GM18951 (cell line): ENCODE measurements around the gene ZNF273.
"Not testable (repeated sequence)": the region's sequence is repeated elsewhere in the genome, so short reads cannot be mapped to it uniquely, and the experiment has no call there.

ENCODE experiments used
- POLR2A ChIP-seq: IDR thresholded peaks from 4 replicates; pipeline ENCODE4 v1.6.1; 2011; ENCODE audit warnings: mild to moderate bottlenecking; ENCODE audit not compliant: insufficient read length, insufficient read depth; ENCODE audit errors: extremely low read depth
- in situ Hi-C: fragments of 300-500 bp; cut with MboI; formaldehyde crosslinking; loops from one replicate; pipeline ENCODE4 v1.12.0; 2022; ENCODE audit warnings: low sequenced_read_pairs, mixed read lengths, inconsistent platforms; ENCODE audit not compliant: unreplicated experiment

ZNF273 gene

GRCh38 chr7:64888901-64889685 lies 14.0 kb upstream of the ZNF273 start:
- no peak for TF ChIP-seq POLR2A
- in situ Hi-C loops, result no loop called here

- in situ Hi-C loops, result no loop called here
- no peak for TF ChIP-seq POLR2A
Measured at GRCh38 chr7:64889686-64890162, 13.3 kb upstream of the ZNF273 start.

- in situ Hi-C loops, result not testable (repeated sequence)
Measured at GRCh38 chr7:64890273-64890672, 12.8 kb upstream of the ZNF273 start.

- no peak for TF ChIP-seq POLR2A
- in situ Hi-C loops, result no loop called here
Measured at GRCh38 chr7:64890761-64891362, 12.2 kb upstream of the ZNF273 start.

GRCh38 chr7:64891363-64892081 lies 11.6 kb upstream of the ZNF273 start:
- in situ Hi-C loops, result not testable (repeated sequence)

- TF ChIP-seq POLR2A, result no peak
- in situ Hi-C loops, result no loop called here
Measured at GRCh38 chr7:64892116-64892515, 11.0 kb upstream of the ZNF273 start.

GRCh38 chr7:64892666-64893309 lies 10.3 kb upstream of the ZNF273 start:
- TF ChIP-seq POLR2A, result no peak
- in situ Hi-C loops, result no loop called here

GRCh38 chr7:64893401-64893800 lies 9.7 kb upstream of the ZNF273 start:
- in situ Hi-C loops, result no loop called here
- no peak for TF ChIP-seq POLR2A

GRCh38 chr7:64902461-64902805 lies 640 bp upstream of the ZNF273 start:
- in situ Hi-C loops, result not testable (repeated sequence)

GRCh38 chr7:64904008-64904407 lies 935 bp downstream of the ZNF273 start:
- in situ Hi-C loops, result no loop called here
- no peak for TF ChIP-seq POLR2A

- in situ Hi-C loops, result no loop called here
- no peak for TF ChIP-seq POLR2A
Measured at GRCh38 chr7:64905133-64905532, 2.1 kb downstream of the ZNF273 start.

GRCh38 chr7:64905547-64905946 lies 2.5 kb downstream of the ZNF273 start:
- in situ Hi-C loops, result no loop called here
- TF ChIP-seq POLR2A, result no peak

- in situ Hi-C loops, result no loop called here
- no peak for TF ChIP-seq POLR2A
Measured at GRCh38 chr7:64907641-64908326, 4.7 kb downstream of the ZNF273 start.

- in situ Hi-C loops, result no loop called here
Measured at GRCh38 chr7:64908358-64908757, 5.3 kb downstream of the ZNF273 start.

More at GRCh38 chr7:64908358-64908757, 5.3 kb downstream of the ZNF273 start:
- no peak for TF ChIP-seq POLR2A
